NCI-H2171 treated with DMSO at 0.1 percent for 48 hours (cell line): ENCODE measurements around the gene PGP.
"Not testable (repeated sequence)": the region's sequence is repeated elsewhere in the genome, so short reads cannot be mapped to it uniquely, and the experiment has no call there.

ENCODE experiments used
- DNase-seq: peaks from one replicate; lab custom pipeline; 2025; lab: John Stamatoyannopoulos, UW

PGP gene

GRCh38 chr16:2214719-2214968, at the start of gene PGP:
Gene PGP, minus strand, starts transcription at chr16:2214840. Its CDS starts 63 bp downstream, at chr16:2214777.
- no peak for DNase-seq

- not testable (repeated sequence) for DNase-seq
Measured at GRCh38 chr16:2263026-2263425, 48.4 kb upstream of the PGP start.

DNA sequence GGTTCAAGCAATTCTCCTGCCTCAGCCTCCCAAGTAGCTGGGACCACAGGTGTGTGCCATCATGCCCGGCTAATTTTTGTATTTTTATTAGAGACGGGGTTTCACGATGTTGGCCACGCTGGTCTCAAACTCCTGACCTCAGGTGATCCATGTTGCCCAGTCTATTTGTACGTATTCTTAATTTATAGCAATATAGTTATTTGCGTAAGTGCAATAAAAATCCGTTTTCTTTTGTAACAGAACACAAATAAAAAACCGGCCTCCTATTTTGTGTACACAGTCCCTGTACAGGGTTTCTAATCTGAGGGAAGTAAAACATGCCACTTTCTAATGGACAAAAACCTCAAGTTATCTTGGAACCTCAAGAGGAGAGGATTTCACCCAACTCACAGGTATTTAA, 45.6 kb upstream of the PGP start:
- DNase-seq: no peak

- DNase-seq: not testable (repeated sequence)
Measured at GRCh38 chr16:2258530-2258929, 43.9 kb upstream of the PGP start.

GRCh38 chr16:2257726-2258125, 43.1 kb upstream of the PGP start:
- no peak for DNase-seq

- DNase-seq: no peak
Measured at GRCh38 chr16:2256531-2257140, 42.0 kb upstream of the PGP start.

DNA sequence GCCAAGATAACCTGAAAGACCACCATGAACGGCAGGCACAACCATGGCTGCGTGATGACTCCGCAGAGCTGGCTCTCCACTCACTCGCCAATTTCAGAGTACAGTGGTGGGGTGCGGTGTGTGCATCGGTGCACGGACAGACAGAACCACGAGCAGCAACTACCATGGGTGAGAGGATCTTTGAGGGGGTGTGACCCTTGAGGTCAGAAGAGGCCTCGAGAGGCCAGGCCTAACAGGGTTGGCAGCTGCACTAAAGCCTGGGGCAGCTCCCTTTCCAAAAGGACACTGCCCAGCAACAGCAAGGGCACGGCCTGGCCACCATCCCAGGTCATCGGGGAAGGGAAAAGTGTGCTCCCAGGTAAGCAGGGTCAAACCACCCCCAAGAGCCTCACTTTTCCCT, 38.7 kb upstream of the PGP start:
- no peak for DNase-seq

DNA sequence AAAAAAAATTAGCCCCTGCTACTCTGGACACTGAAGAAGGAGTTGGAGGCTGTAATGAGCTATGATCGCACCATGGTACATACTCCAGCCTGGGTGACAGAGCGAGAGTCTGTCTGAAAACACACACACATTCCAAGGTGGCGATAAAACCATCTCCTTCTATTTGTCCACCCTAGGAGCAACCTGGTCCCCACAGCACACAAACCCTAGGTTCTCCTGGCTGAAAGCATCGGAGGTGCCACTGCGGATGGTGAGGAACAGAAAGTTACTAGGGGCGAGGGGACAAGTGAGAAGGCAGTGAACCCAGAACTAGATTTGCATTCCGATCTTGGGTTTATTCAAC, 38.1 kb upstream of the PGP start:
- no peak for DNase-seq

DNA sequence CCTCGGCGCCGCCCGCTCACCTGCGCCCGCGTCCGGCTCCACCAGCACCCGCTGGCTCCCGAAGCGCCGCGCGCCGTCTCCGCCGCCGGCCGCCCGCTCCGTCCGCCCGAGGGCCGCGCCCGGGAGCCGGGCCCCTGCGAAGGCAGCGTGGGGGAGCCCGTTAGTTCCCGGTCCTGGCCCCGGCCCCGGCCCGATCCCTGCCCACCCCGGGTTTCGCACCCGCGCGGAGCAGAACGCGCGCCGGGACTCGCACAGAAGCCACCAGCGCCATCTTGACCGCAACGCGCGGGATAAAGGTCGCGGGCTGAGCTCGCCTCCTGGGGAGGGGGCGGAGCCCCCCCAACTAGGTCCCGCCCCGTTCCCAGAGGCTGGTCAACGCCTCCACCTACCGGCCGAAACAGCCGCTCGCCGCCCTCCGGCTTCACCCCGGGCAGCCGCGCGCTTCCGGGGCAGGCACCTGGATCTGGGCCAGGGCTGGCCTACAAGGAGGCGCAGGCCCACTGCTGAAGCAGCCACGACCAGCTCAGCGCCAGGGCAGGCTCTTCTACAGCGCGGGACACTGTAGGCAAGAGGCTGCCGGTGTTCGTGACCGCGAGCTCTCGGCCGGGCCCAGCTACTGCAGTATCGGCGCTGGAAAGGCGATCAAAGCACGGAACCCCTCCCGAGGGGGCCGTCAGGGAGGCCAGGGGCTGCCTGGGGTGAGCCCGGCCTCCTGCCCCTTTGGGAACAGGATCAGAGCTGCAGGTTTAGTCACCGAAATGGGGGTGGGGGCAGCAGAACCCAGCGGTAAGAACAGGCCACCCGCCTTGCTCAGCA, 36.9 kb upstream of the PGP start, which contains the start of gene ECI1:
Gene ECI1, minus strand, starts transcription at position 292 of the 816 bp plus-strand sequence. Its CDS starts 21 bp downstream, at position 271.
- DNase-seq: peak; percentile 80

- DNase-seq: peak; percentile 39
Measured at GRCh38 chr16:2250652-2251295, 36.1 kb upstream of the PGP start.

GRCh38 chr16:2246301-2246885, 31.8 kb upstream of the PGP start:
- no peak for DNase-seq

DNA sequence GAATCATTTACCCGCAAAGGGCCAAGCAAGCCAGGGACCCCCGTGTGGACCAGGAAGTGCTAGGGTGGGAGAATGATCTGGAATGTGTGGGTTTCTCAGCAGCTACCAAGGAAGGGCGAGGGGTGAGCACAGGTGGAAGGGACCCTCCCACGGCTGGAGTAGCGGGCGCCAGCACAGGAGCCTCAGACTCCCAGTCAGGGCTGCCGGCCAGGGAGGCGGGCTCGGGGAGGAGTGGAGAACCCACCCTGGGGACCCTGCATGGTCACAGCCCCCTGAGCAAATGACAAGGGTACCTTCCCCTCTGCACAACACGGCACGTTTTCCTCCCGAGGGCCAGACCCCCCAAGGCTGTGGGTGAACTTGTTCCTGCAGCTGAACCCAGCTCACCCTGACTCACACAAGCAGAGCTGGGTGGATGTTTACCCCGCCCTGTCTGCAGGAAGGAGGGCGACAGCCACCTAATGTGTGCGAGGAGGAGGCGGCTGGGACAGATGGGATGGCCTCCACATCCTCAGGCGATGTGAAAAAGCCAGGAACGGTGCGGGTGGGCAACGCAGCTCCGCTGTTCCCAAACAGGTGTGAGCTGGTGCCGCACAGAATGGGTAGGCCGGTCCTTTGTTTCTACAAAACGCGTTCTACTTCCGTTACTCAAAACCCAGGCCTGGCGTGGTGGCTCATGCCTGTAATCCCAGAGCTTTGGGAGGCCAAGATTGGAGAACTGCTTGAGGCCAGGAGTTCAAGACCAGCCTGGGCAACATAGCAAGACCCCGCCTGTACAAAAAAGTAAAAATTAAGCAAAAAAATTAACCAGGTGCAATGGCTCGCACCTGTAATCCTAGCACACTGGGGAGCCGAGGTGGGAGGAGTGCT, 30.5 kb upstream of the PGP start:
- DNase-seq: no peak

DNA sequence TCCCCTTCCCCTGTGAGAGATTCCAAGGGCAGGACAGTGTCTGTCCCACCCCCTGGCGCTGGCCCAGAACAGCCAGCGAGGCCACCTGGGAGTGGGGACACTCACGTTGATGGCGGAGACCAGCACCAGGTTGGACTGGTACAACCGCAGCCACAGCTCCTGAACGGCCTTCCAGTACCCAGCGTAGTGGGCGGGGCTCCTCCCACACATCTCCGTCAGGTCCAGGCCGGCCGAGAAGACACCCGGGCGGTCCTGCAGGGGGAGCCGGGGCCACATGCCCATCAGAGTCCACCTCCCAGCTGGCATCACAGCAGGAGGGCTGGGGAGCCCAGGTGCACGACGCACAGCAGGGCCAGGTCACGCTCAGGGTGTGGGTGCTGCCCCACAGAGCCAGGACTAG, 29.7 kb upstream of the PGP start:
- DNase-seq: no peak

- no peak for DNase-seq
Measured at GRCh38 chr16:2243781-2244180, 29.1 kb upstream of the PGP start.

DNA sequence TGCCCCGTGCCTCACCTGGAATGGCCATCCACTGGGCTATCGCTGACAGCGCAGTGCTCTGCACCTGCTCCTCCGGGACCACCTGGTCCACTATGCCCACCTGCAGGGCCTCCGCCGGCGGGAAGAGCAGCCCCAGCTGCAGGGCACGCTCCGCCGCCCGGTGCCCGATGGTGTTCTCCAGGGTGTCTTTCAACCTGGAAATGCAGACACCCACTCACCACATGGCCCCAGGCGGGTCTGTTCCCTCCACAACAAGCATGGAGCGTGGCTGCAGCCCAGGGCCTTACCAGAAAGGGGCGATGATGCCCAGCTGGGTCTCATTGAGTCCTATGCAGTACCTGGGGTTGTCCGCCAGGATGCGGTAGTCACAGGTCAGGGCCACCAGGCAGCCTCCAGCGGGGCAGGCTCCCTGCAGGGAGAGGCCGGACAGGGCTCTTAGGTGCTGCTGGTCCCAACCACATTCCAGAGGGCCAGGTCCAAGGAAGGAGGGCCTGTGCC, 28.4 kb upstream of the PGP start:
- DNase-seq: no peak

DNA sequence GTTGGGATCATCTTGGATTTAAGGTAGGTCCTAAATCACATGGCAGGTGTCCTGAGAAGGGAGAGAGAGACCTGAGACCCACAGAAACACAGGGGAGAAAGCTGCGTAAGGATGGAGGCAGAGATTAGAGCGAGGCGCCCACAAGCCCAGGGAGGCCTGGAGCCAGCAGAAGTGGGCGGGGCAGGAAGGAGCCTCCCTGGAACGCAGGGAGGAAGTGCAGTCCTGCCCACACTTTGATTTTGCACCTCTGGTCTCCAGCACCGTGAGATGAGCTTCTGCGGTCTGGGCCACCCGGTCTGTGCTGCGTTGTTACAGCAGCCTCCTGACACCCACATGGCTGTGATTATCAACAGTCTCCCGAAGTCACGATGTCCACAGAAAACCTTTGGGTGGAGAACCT, 28.0 kb upstream of the PGP start:
- DNase-seq: no peak

GRCh38 chr16:2240331-2240730, 25.7 kb upstream of the PGP start:
- not testable (repeated sequence) for DNase-seq

DNA sequence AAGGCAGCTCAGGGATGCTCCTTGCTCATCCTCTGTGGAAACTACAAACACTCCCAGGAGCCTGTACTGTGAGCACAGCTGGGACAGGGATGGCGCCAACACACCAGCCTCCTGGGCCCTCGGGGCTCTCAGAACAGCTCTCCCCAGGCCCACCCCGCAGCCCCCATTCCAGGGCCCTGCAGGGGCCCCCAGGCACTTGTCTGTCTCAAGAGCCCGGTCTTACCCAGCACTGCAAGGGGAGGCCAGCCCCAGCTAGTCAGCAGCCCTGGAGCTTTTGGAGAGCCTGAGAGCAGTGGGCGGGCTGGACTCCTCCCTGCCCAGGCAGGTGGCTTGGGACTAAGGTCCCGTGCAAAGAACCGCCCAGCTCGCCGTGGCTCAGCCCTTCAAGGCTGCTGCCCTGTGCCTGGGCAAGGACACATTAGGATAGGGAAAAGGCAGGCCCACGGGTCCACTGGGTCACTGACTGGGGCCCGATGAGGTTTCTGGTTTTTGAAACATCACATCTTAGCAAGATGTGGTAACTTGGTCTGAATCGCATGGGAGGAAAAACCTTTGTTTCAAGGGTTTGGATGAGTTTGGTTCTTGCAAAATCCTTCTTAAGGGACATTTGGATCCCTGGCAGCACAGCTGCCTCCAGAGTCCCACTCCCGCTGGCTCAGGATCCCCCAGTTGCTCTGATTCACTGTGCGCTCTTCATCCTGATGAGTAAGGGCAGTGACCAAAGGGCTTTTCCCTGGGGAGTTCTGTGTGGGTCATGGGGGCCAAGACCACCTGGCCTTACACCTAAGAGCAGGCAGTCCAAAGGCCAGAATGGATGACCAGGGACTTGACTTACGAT, 24.4 kb upstream of the PGP start:
- DNase-seq: no peak

DNA sequence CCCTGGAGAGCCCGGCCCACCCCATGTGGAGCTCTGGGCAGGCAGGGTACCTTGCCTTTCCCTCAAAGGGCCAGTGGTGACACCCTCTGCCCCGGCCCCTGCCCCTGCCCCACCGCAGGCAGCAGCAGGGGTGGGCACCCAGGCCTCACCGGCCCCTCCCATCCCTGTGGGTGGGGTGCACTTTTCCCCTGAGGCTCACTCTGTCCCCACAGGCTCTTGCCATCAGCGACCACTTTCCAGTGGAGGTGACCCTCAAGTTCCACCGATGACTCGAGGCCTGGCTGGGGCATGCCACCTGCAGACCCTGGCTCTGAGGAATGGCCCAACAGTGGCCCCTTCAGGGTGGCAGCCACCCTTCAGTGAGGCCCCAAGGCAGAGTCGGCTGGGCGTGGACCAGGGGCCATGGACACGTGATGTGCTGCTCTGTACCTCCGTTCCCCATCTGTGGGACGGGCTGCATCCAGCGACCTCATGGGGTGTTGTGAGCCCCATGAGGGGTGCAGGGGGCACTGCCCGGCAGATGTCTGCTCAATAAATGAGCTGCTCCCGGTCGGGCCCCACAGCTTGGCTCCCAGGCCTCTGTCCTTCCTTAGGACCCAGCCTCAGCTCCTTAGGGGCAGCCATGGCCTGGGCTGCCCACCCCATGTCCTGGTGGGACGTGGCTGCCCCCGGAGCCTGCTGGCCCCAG, 23.7 kb upstream of the PGP start:
- peak; percentile 10 for DNase-seq

DNA sequence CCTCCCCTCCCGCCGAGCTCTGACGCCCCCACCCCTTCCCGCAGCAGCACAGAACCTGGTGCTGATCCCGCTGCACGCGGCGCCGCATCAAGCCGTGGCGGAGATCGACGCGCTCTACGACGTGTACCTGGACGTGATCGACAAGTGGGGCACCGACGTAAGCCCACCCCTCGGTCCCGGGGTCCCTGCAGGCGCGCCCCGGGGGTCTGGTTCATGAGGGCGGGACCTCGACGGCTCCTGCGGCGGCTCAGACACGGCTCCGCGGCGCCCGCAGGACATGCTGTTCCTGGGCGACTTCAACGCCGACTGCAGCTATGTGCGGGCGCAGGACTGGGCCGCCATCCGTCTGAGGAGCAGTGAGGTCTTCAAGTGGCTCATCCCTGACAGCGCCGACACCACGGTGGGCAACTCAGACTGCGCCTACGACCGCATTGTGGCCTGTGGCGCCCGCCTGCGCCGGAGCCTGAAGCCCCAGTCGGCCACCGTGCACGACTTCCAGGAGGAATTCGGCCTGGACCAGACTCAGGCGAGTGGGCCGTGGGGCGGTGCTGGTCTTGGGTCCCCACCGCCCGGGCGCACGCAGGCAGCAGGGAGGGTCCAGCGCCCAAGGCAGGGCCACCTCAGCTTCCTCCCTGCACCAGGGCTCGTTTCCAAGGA, 23.0 kb upstream of the PGP start:
- DNase-seq: peak; percentile 11
